HG03439 (cell line): ENCODE data around the gene PXMP4.
"Not testable (repeated sequence)": the region's sequence is repeated elsewhere in the genome, so short reads cannot be mapped to it uniquely, and the experiment has no call there.

Experiments
- ATAC-seq: cut with Tn5 transposase; IDR thresholded peaks from one replicate; pipeline ENCODE4 v1.9.1; 2021; ENCODE audit warnings: mild to moderate bottlenecking, moderate library complexity; ENCODE audit not compliant: unreplicated experiment

PXMP4 gene

DNA sequence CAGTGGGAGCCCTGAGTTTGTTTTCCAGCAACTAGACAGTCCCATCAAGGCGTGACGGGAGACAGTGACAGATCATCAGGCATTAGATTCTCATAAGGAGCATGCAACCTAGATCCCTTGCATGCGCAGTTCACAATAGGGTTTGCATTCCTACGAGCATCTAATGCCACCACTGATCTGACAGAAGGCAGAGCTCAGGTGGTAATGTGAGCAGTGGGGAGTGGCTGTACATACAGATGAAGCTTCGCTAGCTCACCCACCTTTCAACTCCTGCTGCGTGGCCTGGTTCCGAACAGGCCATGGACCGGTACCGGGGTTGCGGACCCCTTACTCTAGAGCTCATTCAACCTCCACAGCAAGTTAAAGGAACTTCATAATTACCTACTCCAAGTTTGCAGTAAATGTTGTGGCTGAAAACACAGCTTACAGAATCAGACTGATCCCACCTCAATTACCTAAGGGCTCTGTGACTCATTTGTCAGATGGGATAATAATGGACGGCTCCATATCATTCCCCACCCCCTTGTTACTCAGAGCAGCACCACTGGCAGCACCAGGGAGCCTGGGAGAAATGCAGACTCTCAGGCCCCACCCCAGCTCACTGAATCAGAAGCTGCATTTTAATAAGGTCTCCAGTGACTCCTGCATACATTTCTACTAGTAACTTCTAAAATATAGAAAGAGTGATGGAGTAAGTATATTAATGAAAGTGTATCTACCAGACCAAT lies 15.7 kb downstream of the PXMP4 start:
- no peak for ATAC-seq

DNA sequence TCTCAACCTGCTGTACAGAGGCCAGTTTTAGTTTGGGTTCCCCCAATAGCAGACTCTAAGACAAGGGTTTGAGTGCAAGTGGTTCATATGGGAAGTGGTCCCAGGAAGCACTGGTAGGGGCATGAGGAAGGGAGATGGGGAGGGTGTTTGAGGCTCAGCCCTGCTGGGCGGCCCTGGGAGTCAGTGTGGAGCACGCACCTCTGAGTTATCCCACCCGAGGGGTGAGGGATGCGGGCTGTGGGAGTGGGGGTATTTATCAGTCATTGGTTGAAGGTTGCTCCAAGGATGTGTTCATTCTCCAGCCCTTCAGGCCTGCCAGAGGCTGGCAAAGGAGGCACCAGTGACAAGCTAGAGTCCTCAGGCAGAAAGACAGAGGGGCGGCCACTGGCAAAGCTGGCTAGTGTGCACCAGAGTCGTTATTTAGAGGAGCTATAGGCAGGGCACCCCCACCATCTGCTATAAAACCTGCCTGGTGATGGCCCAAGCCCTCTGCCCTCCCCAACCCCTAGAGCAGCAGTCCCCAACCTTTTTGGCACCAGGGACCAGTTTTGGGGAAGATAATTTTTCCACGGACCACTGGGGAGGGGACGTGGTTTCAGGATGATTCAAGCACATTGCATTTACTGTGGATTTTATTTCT lies 16.5 kb downstream of the PXMP4 start:
- ATAC-seq = no peak

GRCh38 chr20:33702861-33703260 lies 17.2 kb downstream of the PXMP4 start:
- ATAC-seq = no peak

DNA sequence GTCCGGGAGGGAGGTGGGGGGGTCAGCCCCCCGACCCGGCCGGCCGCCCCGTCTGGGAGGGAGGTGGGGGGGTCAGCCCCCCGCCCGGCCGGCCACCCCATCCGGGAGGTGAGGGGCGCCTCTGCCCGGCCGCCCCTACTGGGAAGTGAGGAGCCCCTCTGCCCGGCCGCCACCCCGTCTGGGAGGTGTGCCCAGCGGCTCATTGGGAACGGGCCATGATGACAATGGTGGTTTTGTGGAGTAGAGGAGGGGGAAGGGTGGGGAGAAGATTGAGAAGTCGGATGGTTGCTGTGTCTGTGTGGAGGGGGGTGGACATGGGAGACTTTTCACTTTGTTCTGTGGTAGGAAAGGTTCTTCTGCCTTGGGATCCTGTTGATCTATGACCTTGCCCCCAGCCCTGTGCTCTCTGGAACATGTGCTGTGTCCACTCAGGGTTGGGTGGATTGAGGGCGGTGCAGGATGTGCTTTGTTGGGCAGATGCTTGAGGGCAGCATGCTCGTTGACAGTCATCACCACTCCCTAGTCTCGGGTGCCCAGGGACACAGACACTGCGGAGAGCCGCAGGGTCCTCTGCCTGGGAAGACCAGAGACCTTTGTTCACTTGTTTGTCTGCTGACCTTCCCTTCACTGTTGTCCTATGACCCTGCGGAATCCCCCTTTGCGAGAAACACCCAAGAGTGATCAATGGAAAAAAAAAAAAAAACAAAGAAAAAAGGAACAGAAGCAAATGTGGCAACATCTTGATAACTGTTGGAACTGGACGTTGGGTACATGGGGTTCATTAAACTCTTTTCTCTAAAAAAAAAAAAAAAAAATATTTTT lies 18.3 kb downstream of the PXMP4 start:
- ATAC-seq = no peak

GRCh38 chr20:33700696-33701441 lies 19.2 kb downstream of the PXMP4 start:
- ATAC-seq = not testable (repeated sequence)

DNA sequence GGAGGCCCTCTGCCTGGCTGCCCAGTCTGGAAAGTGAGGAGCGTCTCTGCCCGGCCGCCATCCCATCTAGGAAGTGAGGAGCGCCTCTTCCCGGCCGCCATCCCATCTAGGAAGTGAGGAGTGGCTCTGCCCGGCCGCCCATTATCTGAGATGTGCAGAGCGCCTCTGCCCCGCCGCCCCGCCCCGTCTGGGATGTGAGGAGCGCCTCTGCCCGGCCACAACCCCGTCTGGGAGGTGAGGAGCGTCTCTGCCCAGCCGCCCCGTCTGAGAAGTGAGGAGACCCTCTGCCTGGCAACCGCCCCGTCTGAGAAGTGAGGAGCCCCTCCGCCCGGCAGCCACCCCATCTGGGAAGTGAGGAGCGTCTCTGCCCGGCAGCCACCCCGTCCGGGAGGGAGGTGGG lies 21.1 kb downstream of the PXMP4 start:
- ATAC-seq = not testable (repeated sequence)

DNA sequence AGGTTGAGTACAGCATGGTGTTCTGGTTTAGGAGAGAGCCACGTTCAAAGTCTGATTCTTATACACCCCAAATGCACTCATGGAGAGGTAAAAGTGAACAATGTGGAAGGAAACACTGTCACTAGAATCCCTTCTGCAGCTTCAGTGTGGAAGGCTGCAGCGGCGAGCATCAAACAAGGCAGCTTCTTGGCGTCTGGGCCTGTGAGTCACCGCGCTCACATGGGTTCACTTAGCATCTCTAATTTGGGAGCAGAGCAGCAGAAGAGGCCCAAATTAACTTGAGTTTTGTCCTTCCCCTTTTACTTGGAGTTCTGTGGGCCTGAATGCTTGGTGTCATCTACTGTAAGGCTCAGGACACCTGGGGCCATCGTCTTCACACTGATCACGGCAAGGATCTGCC lies 23.0 kb downstream of the PXMP4 start:
- ATAC-seq = no peak

GRCh38 chr20:33696448-33696847 lies 23.7 kb downstream of the PXMP4 start:
- ATAC-seq = no peak

DNA sequence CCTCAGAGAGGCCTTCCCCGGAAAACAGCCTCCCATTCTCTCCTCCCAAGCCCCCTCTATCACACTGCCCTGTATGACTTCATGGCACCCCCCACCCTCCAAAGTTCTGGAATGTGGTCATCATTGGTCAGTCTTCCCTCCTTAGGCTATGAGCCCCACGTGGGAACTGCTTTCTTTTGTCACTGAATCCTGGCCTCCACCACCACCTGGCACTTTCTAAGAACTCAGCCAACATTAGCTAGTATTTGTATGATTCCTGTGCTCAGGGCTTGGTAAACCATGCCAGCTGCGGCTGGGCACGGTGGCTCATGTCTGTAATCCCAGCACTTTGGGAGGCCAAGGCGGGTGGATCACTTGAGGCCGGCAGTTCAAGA lies 25.5 kb downstream of the PXMP4 start:
- no peak for ATAC-seq

GRCh38 chr20:33693741-33694638 lies 26.1 kb downstream of the PXMP4 start:
- ATAC-seq = no peak

- ATAC-seq = no peak
These were observed 26.8 kb downstream of the PXMP4 start for GRCh38 chr20:33693289-33693688.

DNA sequence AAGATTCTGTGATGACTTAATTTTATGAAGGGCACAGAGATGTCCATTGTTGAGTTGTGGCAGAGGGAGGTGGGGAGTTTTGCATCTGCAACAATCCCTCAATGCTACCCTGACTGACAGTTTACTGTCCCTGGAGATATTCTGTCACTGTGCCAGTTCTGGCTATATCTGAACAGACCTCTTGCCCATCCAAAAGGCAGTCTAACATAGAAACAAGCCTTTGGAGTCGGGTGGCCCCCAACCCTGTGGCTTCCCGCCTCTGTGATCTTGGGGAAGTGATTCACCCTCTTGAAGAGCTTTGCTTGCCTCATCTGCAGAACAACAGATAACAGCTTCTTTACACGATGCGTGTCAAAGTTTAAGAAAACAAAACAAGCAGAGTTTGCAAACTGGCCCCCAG lies 30.1 kb downstream of the PXMP4 start:
- ATAC-seq = no peak

DNA sequence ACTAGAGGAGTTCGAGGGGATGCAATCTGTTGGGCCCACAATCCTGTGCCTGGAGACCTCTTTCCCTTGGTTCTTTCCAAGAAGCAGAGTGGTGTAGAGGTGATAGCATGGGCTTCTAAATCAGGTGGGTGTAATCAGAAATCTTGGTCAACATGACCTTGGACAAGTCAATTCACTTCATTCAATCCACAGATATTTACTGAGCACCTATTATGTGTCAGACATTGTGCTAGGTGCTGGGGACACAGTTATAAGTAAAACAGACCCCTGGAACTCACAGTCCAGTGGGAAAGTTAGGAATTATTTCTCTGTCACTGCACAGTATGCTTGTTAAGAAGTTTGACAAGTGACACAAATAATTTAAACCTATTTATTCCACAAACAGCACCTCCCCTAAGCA lies 30.6 kb downstream of the PXMP4 start:
- no peak for ATAC-seq

- ATAC-seq = no peak
These were observed 31.1 kb downstream of the PXMP4 start for GRCh38 chr20:33688938-33689424.

- ATAC-seq = no peak
These were observed 31.8 kb downstream of the PXMP4 start for GRCh38 chr20:33687993-33688937.

- ATAC-seq = no peak
These were observed 32.7 kb downstream of the PXMP4 start for GRCh38 chr20:33687370-33687915.

GRCh38 chr20:33686984-33687366 lies 33.1 kb downstream of the PXMP4 start:
- no peak for ATAC-seq

DNA sequence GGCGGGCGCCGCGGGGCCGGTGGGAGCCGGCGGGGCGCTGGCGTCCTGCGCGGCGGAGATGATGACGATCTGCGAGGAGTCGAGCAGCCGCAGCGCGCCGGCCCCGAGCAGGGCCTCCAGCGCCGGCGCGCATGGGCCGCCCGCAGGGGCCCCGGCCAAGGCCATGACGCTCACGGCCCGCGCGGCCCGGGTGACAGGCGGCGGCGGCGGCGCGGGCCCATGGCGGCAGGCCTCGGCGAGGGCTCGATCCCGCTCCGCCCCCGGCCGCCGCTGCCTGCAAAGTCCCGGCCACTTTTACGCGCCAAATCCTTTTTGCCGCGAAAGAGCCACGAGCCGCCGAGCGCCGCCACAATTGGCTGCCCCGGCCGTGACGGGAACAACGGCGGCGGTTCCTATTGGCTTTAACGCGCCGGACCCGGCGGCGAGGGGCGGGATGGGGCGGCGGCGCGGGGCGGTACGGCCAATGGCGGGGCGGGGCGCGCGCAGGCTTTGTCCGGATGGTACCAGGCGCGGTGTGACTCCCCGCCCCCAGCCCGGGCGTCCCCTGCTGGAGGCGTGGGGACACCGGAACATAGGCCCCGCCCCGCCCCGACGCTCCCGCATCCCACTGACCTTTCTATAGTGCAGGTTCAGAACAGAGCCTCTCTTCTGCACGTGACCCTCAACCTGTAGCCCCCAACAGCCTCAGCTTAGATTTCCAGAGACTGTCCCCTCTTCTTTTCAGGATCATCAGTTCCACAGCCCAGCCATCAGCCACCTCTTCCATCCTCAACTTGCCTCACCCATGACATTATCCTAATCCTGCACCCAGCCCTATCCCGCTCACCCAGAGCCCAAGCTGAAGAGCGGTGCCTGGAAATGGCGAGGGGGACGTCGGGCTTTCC lies 33.8 kb downstream of the PXMP4 start, which contains the start of gene E2F1:
Gene E2F1, minus strand, starts transcription at position 286 of the 884 bp plus-strand sequence. Its CDS starts 121 bp downstream, at position 165.
- ATAC-seq = peak; percentile 77
